ENCODE data around the gene COPS9. TPM values are rescaled to one million over a fixed set of nuclear protein-coding genes. Genes with fewer than 3 reads are reported as not detected.

Gene COPS9
- total and polyA plus RNA-seq, 10 of the 15 experiments (the other 5 are each of a cell fraction or from before 2014, with no cell fraction given), result 80.8 to 419 (median 213) TPM

- H3K9ac ChIP-seq (ENCODE audit: control insufficient read depth, insufficient read depth, low read length), result no peak overlapping the region
- in situ Hi-C loops (cut with MboI) (no loop called here), intact Hi-C loops (cut with micrococcal nuclease; ENCODE audit: unreplicated experiment) (no loop called here)
- no peak overlapping the region for H2AFZ ChIP-seq (ENCODE audit: control insufficient read depth, low read depth, low read length)
- ATAC-seq, result no peak
- H3K4me2 ChIP-seq (ENCODE audit: control insufficient read depth, insufficient read depth), result no peak overlapping the region
- no TSS peak for BruUV-seq (replicated peaks)
- H3K4me3 ChIP-seq, result no peak overlapping the region
- H3K4me1 ChIP-seq (ENCODE audit: control insufficient read depth, insufficient read depth, low read length), result peaks cover 3% of the 10 kb centered on the region
- H3K36me3 ChIP-seq (ENCODE audit: control insufficient read depth in 2 of 2, insufficient read depth in 2 of 2, low read length in 1 of 2), result peaks cover 15 to 23% of the 10 kb centered on the region in 2 experiments
- SMC1A ChIA-PET (ENCODE audit: uncharacterized antibody, unreplicated experiment), result no interaction called here
- FAIRE-seq, result no peak
- WGBS (ENCODE audit: insufficient coverage, insufficient replicate concordance, low lambda C conversion rate, missing lambda C conversion rate), result 94% methylated on average over 10 of the region's 10 CpGs
- TF ChIP-seq ZNF384 (IDR thresholded peaks at IDR 0.05; ENCODE audit: borderline replicate concordance, low read depth, low read length), result no peak
- TF ChIP-seq NFIC (IDR thresholded peaks at IDR 0.05; ENCODE audit: low read depth, low read length), result no peak
- TF ChIP-seq ZNF687 (IDR thresholded peaks at IDR 0.05), result no peak
- no peak for TF ChIP-seq FOS (IDR thresholded peaks at IDR 0.05; ENCODE audit: borderline replicate concordance, extremely low read depth, insufficient read length)
- TF ChIP-seq NR2C1 (IDR thresholded peaks at IDR 0.05), result no peak
- no peak for TF ChIP-seq SUZ12 (IDR thresholded peaks at IDR 0.05; ENCODE audit: unreplicated experiment)
- no peak for TF ChIP-seq ZBTB33 (IDR thresholded peaks at IDR 0.05)
- TF ChIP-seq CREM (IDR thresholded peaks at IDR 0.05; ENCODE audit: low read depth), result no peak
- no peak for TF ChIP-seq ATF2 (IDR thresholded peaks at IDR 0.05; ENCODE audit: low read length)
- no peak for TF ChIP-seq GABPA (IDR thresholded peaks at IDR 0.05; ENCODE audit: low read depth)
- no peak for TF ChIP-seq RAD21 (IDR thresholded peaks at IDR 0.05; ENCODE audit: insufficient read depth, low read depth, low read length)
- no peak for TF ChIP-seq EED (IDR thresholded peaks at IDR 0.05; ENCODE audit: low read depth)
- no peak for TF ChIP-seq ZZZ3 (IDR thresholded peaks at IDR 0.05; ENCODE audit: control insufficient read depth, insufficient read length, low read depth)
- TF ChIP-seq SIN3A (IDR thresholded peaks at IDR 0.05; ENCODE audit: low read depth, low read length), result no peak
- no peaks in the 10 kb centered on the region for H3K79me2 ChIP-seq (ENCODE audit: control insufficient read depth, insufficient read depth, low read length)
- POLR2A ChIA-PET, result no interaction called here
- RAD21 ChIA-PET (ENCODE audit: unreplicated experiment), result no interaction called here
- no peak overlapping the region for H3K27ac ChIP-seq (ENCODE audit: control insufficient read depth, insufficient read depth)
- CTCF ChIA-PET, result no interaction called here
- no peaks in the 10 kb centered on the region for H3K27me3 ChIP-seq (replicated peaks in 1 of 2; ENCODE audit: control insufficient read depth in 2 of 2, insufficient read depth in 2 of 2, low read length in 1 of 2)
- no peaks in the 10 kb centered on the region for H3K9me3 ChIP-seq (replicated peaks; ENCODE audit: control insufficient read depth, insufficient read depth, low read length)
- no peak for DNase-seq (ENCODE audit: low read depth, low spot score)
- no peaks in the 10 kb centered on the region for H4K20me1 ChIP-seq (ENCODE audit: control insufficient read depth, insufficient read depth)
Measured at GRCh38 chr2:240126731-240127130, 9.4 kb downstream of the COPS9 start.
